A673 (cell line): ENCODE results near the gene DDX51. TPM values are rescaled to one million over a fixed set of nuclear protein-coding genes. Genes with fewer than 3 reads are reported as not detected.

Source experiments
- Bru-seq: library from RNA; stranded (reverse); fragments of 400-500 nt; gene quantifications from one replicate; lab custom pipeline; 2021; lab: Mats Ljungman, UMichigan
- BruChase-seq, 2 experiments: library from RNA; stranded (reverse); fragments of 400-500 nt; gene quantifications; one replicate each; lab custom pipeline; 2021; lab: Mats Ljungman, UMichigan
- BruUV-seq: library from RNA; stranded (reverse); fragments of 400-500 nt; replicated peaks from 2 replicates; lab custom pipeline; 2021; lab: Mats Ljungman, UMichigan
- CTCF ChIA-PET: fragments of 300-600 bp; sonication (Branson Sonifier 250); formaldehyde crosslinking; loops from one replicate; lab custom pipeline; 2022; ENCODE audit warnings: antibody characterized with exemption; lab: Charles Lee
- POLR2A ChIA-PET: fragments of 300-600 bp; sonication (Branson Sonifier 250); formaldehyde crosslinking; loops from one replicate; lab custom pipeline; 2022; ENCODE audit warnings: antibody characterized with exemption; ENCODE audit not compliant: low non-redundant PET; lab: Charles Lee
- DNase-seq: peaks from one replicate; pipeline ENCODE4 v3.0.0-alpha.2; 2015; ENCODE audit warnings: low spot score
- H3K27ac ChIP-seq: fragments of 200-600 bp; sonication (generic); 2 replicates; pipeline ENCODE4 v1.5.1; 2016; ENCODE audit warnings: mixed run types, low read depth, mild to moderate bottlenecking, mixed read lengths, antibody characterized with exemption, low read length; ENCODE audit not compliant: poor library complexity, severe bottlenecking
- H3K27me3 ChIP-seq: fragments of 200-600 bp; sonication (generic); replicated peaks from 2 replicates; pipeline ENCODE4 v1.6.1; 2017; ENCODE audit warnings: mixed run types, low read depth, mild to moderate bottlenecking, mixed read lengths, antibody characterized with exemption, low read length; ENCODE audit not compliant: insufficient read depth, poor library complexity
- H3K36me3 ChIP-seq: fragments of 200-600 bp; sonication (generic); 2 replicates; pipeline ENCODE4 v1.6.1; 2016; ENCODE audit warnings: mixed run types, mild to moderate bottlenecking, mixed read lengths, antibody characterized with exemption, low read length; ENCODE audit not compliant: insufficient read depth, poor library complexity, severe bottlenecking
- H3K4me1 ChIP-seq: fragments of 200-600 bp; sonication (generic); 2 replicates; pipeline ENCODE4 v1.6.1; 2017; ENCODE audit warnings: mixed run types, mild to moderate bottlenecking, mixed read lengths, antibody characterized with exemption, low read length; ENCODE audit not compliant: insufficient read depth, poor library complexity, severe bottlenecking
- H3K4me3 ChIP-seq: fragments of 200-600 bp; sonication (generic); 2 replicates; pipeline ENCODE4 v1.5.1; 2016; ENCODE audit warnings: low read depth, mixed run types, mild to moderate bottlenecking, mixed read lengths, low read length; ENCODE audit not compliant: poor library complexity, severe bottlenecking
- H3K9me3 ChIP-seq: fragments of 200-600 bp; sonication (generic); 2 replicates; pipeline ENCODE4 v1.6.1; 2016; ENCODE audit warnings: mixed run types, low read depth, mild to moderate bottlenecking, mixed read lengths, antibody characterized with exemption, low read length; ENCODE audit not compliant: poor library complexity, severe bottlenecking
- EZH2 ChIP-seq: fragments of 200-600 bp; sonication (generic); IDR thresholded peaks from 2 replicates; pipeline ENCODE4 v1.6.1; 2017; ENCODE audit warnings: borderline replicate concordance, low read depth, mild to moderate bottlenecking, mixed read lengths, antibody characterized with exemption, low read length; ENCODE audit not compliant: poor library complexity, severe bottlenecking
- intact Hi-C: fragments of 100-400 bp; cut with micrococcal nuclease; formaldehyde crosslinking; loops from one replicate; pipeline ENCODE4 v1.10.0; 2022; ENCODE audit not compliant: unreplicated experiment
- long read RNA-seq: library from polyadenylated mRNA; stranded (forward); transcript quantifications from one replicate; pipeline ENCODE4 v2.0.0, GENCODE V29; 2022
- total RNA-seq: library from RNA; stranded (reverse); gene quantifications from 2 replicates; pipeline ENCODE4 v1.2.3, GENCODE V29; 2021
- TF ChIP-seq, protein P1 (sequence below): fragments of 300-800, 200-600 bp; sonication (generic); conservative IDR thresholded peaks from 2 replicates; pipeline ENCODE4 v1.5.1; 2017; ENCODE audit warnings: low read depth, mild to moderate bottlenecking, antibody characterized with exemption, low read length, moderate library complexity, mixed read lengths

DDX51 gene
- total RNA-seq (35.4 and 38.9 TPM in 2 replicates), Bru-seq, nascent RNA (percentile 64 among the genes with signal in this experiment), BruChase-seq, experiment 1, labeled RNA remaining after a 2-hour chase (percentile 77 among the genes with signal in this experiment), BruChase-seq, experiment 2, labeled RNA remaining after a 6-hour chase (percentile 90 among the genes with signal in this experiment)
- long read RNA-seq, full-length matches to known transcripts = 49 of 74 reads
- long read RNA-seq, partial matches to known transcripts = 5 of 74 reads
- long read RNA-seq, other reads (novel, unspliced or antisense) = 20 of 74 reads

DNA sequence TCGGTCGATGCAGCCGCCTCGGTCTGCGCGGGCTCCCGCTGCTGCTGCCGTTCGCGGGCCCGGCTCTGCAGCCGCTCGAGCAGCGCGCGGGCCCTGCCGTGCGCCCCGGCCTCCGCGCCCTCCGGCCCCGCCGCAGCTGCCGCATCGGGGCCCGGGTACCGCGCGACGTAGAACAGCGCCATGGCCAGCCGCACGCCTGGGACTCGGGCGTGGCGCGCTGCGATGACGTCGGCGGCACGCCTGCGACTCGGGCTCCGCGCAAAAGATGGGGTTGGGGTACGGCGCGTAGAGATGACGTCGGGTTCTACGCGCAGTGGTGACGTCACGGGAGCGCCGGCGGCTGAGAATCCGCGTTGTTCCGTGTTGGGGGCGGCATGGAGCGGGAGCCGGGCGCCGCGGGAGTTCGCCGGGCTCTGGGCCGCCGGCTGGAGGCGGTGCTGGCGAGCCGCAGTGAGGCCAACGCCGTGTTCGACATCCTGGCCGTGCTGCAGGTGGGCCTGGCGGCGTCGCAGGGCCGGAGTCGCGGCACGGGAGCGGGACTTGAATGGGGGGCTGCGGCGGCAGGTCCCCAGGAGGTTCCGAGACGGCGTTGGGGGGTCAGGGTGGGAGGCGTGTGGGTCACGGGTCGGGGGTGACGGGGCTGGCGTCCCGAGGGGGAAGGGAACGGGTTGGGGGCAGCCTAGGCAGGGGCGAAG lies at the start of gene DDX51, which contains the start of gene NOC4L:
DDX51 (minus strand) TSS at position 205 of the 695 bp plus-strand sequence; CDS start at position 182, 23 bp downstream.
NOC4L (plus strand) TSS at position 343 of the 695 bp plus-strand sequence; CDS start at position 375, 32 bp downstream.
- no TSS peak for BruUV-seq

GRCh38 chr12:132191715-132192553 lies 47.8 kb upstream of the DDX51 start:
- H3K27ac ChIP-seq = no peak overlapping the region
- peaks cover 8% of the 10 kb centered on the region for H3K9me3 ChIP-seq
- TF ChIP-seq EZH2 = no peak
- H3K36me3 ChIP-seq = no peaks in the 10 kb centered on the region
- POLR2A ChIA-PET = no interaction called here
- no peak for DNase-seq
- H3K4me3 ChIP-seq = no peak overlapping the region
- no TSS peak for BruUV-seq
- CTCF ChIA-PET = no interaction called here
- intact Hi-C loops = no loop called here
- H3K4me1 ChIP-seq = peaks cover 21% of the 10 kb centered on the region
- no peaks in the 10 kb centered on the region for H3K27me3 ChIP-seq

More for the DNA sequence above, at the start of gene DDX51, which contains the start of gene NOC4L:
- intact Hi-C loops = no loop called here
- Histone ChIP-seq H3K27me3 (no peaks in the 10 kb centered on the region), H3K4me3 (peak within 1 kb of the TSS; percentile 100), H3K9me3 (no peaks in the 10 kb centered on the region), H3K27ac (peak within 1 kb of the TSS; percentile 94), H3K4me1 (no peaks in the 10 kb centered on the region), H3K36me3 (peaks cover 33% of the 10 kb centered on the region)
- peak; percentile 96 for DNase-seq
- TF ChIP-seq EZH2 = no peak
- TF ChIP-seq, protein P1, sequence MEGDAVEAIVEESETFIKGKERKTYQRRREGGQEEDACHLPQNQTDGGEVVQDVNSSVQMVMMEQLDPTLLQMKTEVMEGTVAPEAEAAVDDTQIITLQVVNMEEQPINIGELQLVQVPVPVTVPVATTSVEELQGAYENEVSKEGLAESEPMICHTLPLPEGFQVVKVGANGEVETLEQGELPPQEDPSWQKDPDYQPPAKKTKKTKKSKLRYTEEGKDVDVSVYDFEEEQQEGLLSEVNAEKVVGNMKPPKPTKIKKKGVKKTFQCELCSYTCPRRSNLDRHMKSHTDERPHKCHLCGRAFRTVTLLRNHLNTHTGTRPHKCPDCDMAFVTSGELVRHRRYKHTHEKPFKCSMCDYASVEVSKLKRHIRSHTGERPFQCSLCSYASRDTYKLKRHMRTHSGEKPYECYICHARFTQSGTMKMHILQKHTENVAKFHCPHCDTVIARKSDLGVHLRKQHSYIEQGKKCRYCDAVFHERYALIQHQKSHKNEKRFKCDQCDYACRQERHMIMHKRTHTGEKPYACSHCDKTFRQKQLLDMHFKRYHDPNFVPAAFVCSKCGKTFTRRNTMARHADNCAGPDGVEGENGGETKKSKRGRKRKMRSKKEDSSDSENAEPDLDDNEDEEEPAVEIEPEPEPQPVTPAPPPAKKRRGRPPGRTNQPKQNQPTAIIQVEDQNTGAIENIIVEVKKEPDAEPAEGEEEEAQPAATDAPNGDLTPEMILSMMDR = no peak
- CTCF ChIA-PET = no interaction called here
- POLR2A ChIA-PET = no interaction called here

DNA sequence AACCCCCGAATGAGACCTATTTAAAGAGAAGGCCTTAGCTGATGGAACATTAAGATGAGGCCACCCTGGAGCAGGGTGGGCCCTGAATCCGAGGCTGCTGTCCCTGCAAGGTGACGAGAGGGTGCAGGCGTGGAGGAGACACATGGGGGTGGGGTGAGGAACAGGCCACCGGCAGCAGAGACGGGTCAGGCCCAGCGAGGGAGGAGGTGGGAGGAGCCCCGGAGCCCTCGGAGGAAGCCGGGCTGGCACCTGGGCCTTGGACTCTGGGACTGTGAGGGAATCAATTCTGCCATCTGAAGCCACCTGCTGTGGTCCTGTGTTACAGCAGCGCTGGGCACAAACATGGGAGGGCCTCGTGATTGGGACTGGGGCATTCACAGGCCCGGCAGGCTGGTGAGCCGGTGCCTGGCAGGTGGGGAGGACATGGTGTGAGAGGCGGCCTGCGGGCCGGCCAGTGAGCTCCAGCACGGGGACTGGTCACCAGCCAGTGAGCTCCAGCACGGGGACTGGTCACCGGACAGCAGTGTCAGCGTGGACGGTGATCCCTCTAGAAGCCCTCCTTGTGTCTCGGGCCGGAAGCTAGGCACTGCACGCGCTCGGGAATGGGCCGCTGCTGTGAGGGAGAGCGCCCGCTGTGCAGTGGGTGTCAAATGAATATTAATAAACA lies 46.8 kb upstream of the DDX51 start:
- Histone ChIP-seq H3K4me3 (no peak overlapping the region), H3K9me3 (peaks cover 8% of the 10 kb centered on the region), H3K4me1 (peaks cover 21% of the 10 kb centered on the region), H3K36me3 (no peaks in the 10 kb centered on the region), H3K27ac (no peak overlapping the region), H3K27me3 (no peaks in the 10 kb centered on the region)
- no TSS peak for BruUV-seq
- no peak for TF ChIP-seq EZH2
- TF ChIP-seq, protein P1 = no peak
- POLR2A ChIA-PET = no interaction called here
- CTCF ChIA-PET = no interaction called here
- intact Hi-C loops = no loop called here
- DNase-seq = no peak
